SK-N-SH (cell line): ENCODE results near the gene GOLGA6L7. TPM values are rescaled to one million over a fixed set of nuclear protein-coding genes. Genes with fewer than 3 reads are reported as not detected.

Experiments used
- CTCF ChIA-PET: fragments of 300-600, 350-600 bp; formaldehyde crosslinking; extraction: SDS; loops from one replicate; lab custom pipeline; 2021; lab: Yijun Ruan, JAX
- POLR2A ChIA-PET: fragments of 350-600 bp; sonication (Branson Sonifier 250); formaldehyde crosslinking; extraction: SDS; loops from one replicate; lab custom pipeline; 2020; ENCODE audit warnings: antibody characterized with exemption, inconsistent platforms; lab: Yijun Ruan, JAX
- DNase-seq: peaks from one replicate; pipeline ENCODE4 v3.0.0; 2012
- H2AFZ ChIP-seq: fragments of 200-600 bp; sonication (generic); 2 replicates; pipeline ENCODE4 v1.8.1; 2016; ENCODE audit warnings: antibody characterized with exemption, mild to moderate bottlenecking, low read depth
- H3F3A ChIP-seq: fragments of 200-600 bp; sonication (generic); replicated peaks from 2 replicates; pipeline ENCODE3; 2016; ENCODE audit warnings: antibody characterized with exemption, mild to moderate bottlenecking; ENCODE audit not compliant: insufficient read depth
- H3K27ac ChIP-seq, 2 experiments: fragments of 200-500 bp in 1 of 2; fragments of 200-600 bp in 1 of 2; sonication (Bioruptor generic) in 1 of 2; sonication (generic), shearing (Covaris generic) in 1 of 2; 2 replicates each; pipeline versions ENCODE4 v1.5.1 to v1.6.1; 2014 to 2016; ENCODE audit warnings: low read depth in 2 of 2, inconsistent platforms in 1 of 2, low read length in 1 of 2, mild to moderate bottlenecking in 1 of 2, mixed read lengths in 1 of 2
- H3K27me3 ChIP-seq: fragments of 200-600 bp; sonication (generic), shearing (Covaris generic); 2 replicates; pipeline ENCODE4 v1.6.1; 2016; ENCODE audit warnings: mixed run types; ENCODE audit not compliant: insufficient read depth
- H3K36me3 ChIP-seq, 2 experiments: fragments of 200-500 bp in 1 of 2; fragments of 200-600 bp in 1 of 2; sonication (Bioruptor generic) in 1 of 2; sonication (generic) in 1 of 2; replicated peaks in 1 of 2; 2 replicates each; pipeline versions ENCODE3 to v1.5.1; 2014 to 2016; ENCODE audit warnings: low read length in 1 of 2, mild to moderate bottlenecking in 1 of 2; ENCODE audit not compliant: insufficient read depth in 2 of 2, control insufficient read depth in 1 of 2
- H3K4me1 ChIP-seq, 2 experiments: fragments of 200-500 bp in 1 of 2; fragments of 200-600 bp in 1 of 2; sonication (Bioruptor generic) in 1 of 2; sonication (generic), shearing (Covaris generic) in 1 of 2; 2 replicates each; pipeline versions ENCODE4 v1.5.1 to v1.6.1; 2014 to 2016; ENCODE audit warnings: low read depth in 1 of 2, low read length in 1 of 2, mixed run types in 1 of 2; ENCODE audit not compliant: insufficient read depth in 2 of 2, control insufficient read depth in 1 of 2
- H3K4me2 ChIP-seq: fragments of 200-600 bp; sonication (generic), shearing (Covaris generic); 2 replicates; pipeline ENCODE4 v1.6.1; 2017; ENCODE audit warnings: mixed run types
- H3K4me3 ChIP-seq, 2 experiments: fragments of 200-500 bp in 1 of 2; fragments of 200-600 bp in 1 of 2; sonication (Bioruptor generic) in 1 of 2; sonication (generic), shearing (Covaris generic) in 1 of 2; 2 replicates each; pipeline versions ENCODE4 v1.5.1 to v1.8.1; 2014 to 2016; ENCODE audit warnings: low read depth in 2 of 2, inconsistent platforms in 1 of 2, low read length in 1 of 2, mild to moderate bottlenecking in 1 of 2, mixed read lengths in 1 of 2, moderate library complexity in 1 of 2
- H3K79me2 ChIP-seq: fragments of 200-600 bp; sonication (generic); 2 replicates; pipeline ENCODE4 v1.8.1; 2017; ENCODE audit warnings: mild to moderate bottlenecking; ENCODE audit not compliant: insufficient read depth
- H3K9ac ChIP-seq: fragments of 200-600 bp; sonication (generic); 2 replicates; pipeline ENCODE4 v1.6.1; 2017; ENCODE audit warnings: mixed run types
- H3K9me2 ChIP-seq: fragments of 200-600 bp; sonication (generic); 2 replicates; pipeline ENCODE4 v1.6.1; 2017; ENCODE audit warnings: mixed run types
- H3K9me3 ChIP-seq: fragments of 200-600 bp; sonication (generic); 2 replicates; pipeline ENCODE4 v1.6.1; 2017; ENCODE audit warnings: mixed run types, mild to moderate bottlenecking, moderate library complexity
- H4K20me1 ChIP-seq: fragments of 200-600 bp; sonication (generic); 2 replicates; pipeline ENCODE4 v1.6.1; 2017; ENCODE audit warnings: mild to moderate bottlenecking, mixed run types; ENCODE audit not compliant: insufficient read depth
- CHD2 ChIP-seq: fragments of 150-350 bp; IDR thresholded peaks from 2 replicates; pipeline ENCODE4 v1.6.1; 2018; ENCODE audit warnings: low read length; ENCODE audit not compliant: partially characterized antibody
- CTCF ChIP-seq: fragments of 200-600 bp; sonication (generic); IDR thresholded peaks from 2 replicates; pipeline ENCODE4 v1.6.1; 2017; ENCODE audit warnings: antibody characterized with exemption, mild to moderate bottlenecking, moderate library complexity
- ELF1 ChIP-seq: IDR thresholded peaks from 2 replicates; pipeline ENCODE4 v1.4.0; 2012
- EP300 ChIP-seq, 2 experiments: IDR thresholded peaks; 2 replicates each; pipeline versions ENCODE4 v1.4.0 to v1.6.1; 2012; ENCODE audit warnings: borderline replicate concordance in 1 of 2, low read depth in 1 of 2, low read length in 1 of 2
- EZH2phosphoT487 ChIP-seq: fragments of 200-600 bp; sonication (generic); IDR thresholded peaks from 2 replicates; pipeline ENCODE4 v1.6.1; 2017; ENCODE audit warnings: low read depth, mixed run types, mild to moderate bottlenecking, antibody characterized with exemption, moderate library complexity, borderline replicate concordance
- FOSL2 ChIP-seq: IDR thresholded peaks from 2 replicates; pipeline ENCODE4 v1.4.0; 2012; ENCODE audit warnings: low read depth, mild to moderate bottlenecking, moderate library complexity, borderline replicate concordance
- GATA2 ChIP-seq: sonication (generic); formaldehyde crosslinking; IDR thresholded peaks from 2 replicates; pipeline ENCODE4 v1.5.0; 2020; ENCODE audit warnings: mild to moderate bottlenecking, missing genetic modification reagents
- IRF3 ChIP-seq: fragments of 150-350 bp; IDR thresholded peaks from 2 replicates; pipeline ENCODE4 v1.6.1; 2016; ENCODE audit warnings: mild to moderate bottlenecking, low read depth, low read length
- JUND ChIP-seq: IDR thresholded peaks from 2 replicates; pipeline ENCODE4 v1.4.0; 2012
- MXI1 ChIP-seq: IDR thresholded peaks from 2 replicates; pipeline ENCODE4 v1.6.1; 2012; ENCODE audit warnings: mild to moderate bottlenecking, low read depth, low read length, improper control_type of control experiment
- NFIC ChIP-seq: IDR thresholded peaks from 2 replicates; pipeline ENCODE4 v1.4.0; 2012; ENCODE audit warnings: borderline replicate concordance
- NRF1 ChIP-seq: IDR thresholded peaks from 2 replicates; pipeline ENCODE4 v1.6.1; 2012; ENCODE audit warnings: low read depth, mild to moderate bottlenecking, low read length
- RAD21 ChIP-seq: IDR thresholded peaks from 2 replicates; pipeline ENCODE4 v1.6.1; 2012; ENCODE audit warnings: mild to moderate bottlenecking, low read length
- RFX5 ChIP-seq: IDR thresholded peaks from 2 replicates; pipeline ENCODE4 v1.6.1; 2012; ENCODE audit warnings: mild to moderate bottlenecking, improper control_type of control experiment, low read length
- SIN3A ChIP-seq: IDR thresholded peaks from 2 replicates; pipeline ENCODE4 v1.6.1; 2012; ENCODE audit warnings: low read depth, mild to moderate bottlenecking, low read length, moderate library complexity, borderline replicate concordance
- TAF1 ChIP-seq: IDR thresholded peaks from 2 replicates; pipeline ENCODE4 v1.6.1; 2012; ENCODE audit warnings: low read depth, mild to moderate bottlenecking, low read length, moderate library complexity, borderline replicate concordance
- TCF12 ChIP-seq: IDR thresholded peaks from 2 replicates; pipeline ENCODE4 v1.4.0; 2012
- USF1 ChIP-seq: IDR thresholded peaks from 2 replicates; pipeline ENCODE4 v1.4.0; 2012; ENCODE audit warnings: low read depth, borderline replicate concordance
- YY1 ChIP-seq: IDR thresholded peaks from 2 replicates; pipeline ENCODE4 v1.4.0; 2012; ENCODE audit warnings: low read depth, mild to moderate bottlenecking
- ZBTB33 ChIP-seq: IDR thresholded peaks from 2 replicates; pipeline ENCODE4 v1.4.0; 2012; ENCODE audit warnings: low read depth, borderline replicate concordance
- WGBS: methylation state at CpG from one replicate; pipeline ENCODE4 v1.1.6; 2017; ENCODE audit warnings: low lambda C conversion rate; 5-methylcytosine and 5-hydroxymethylcytosine counted together
- polyA plus RNA-seq, 3 experiments: library from polyadenylated mRNA; depleted of rRNA; stranded (reverse); fragments of >200 nt; gene quantifications; 2 replicates each; pipeline ENCODE4 v1.2.3, GENCODE V29; 2012
- TF ChIP-seq, protein P1 (sequence below): IDR thresholded peaks from 2 replicates; pipeline ENCODE4; 2012
- TF ChIP-seq, protein P2 (sequence below): IDR thresholded peaks from 2 replicates; pipeline ENCODE4 v1.4.0; 2012; ENCODE audit warnings: low read depth

The GOLGA6L7 gene
- polyA plus RNA-seq, 1 of the 3 experiments (the other 2 are of a cell fraction), result not detected

DNA sequence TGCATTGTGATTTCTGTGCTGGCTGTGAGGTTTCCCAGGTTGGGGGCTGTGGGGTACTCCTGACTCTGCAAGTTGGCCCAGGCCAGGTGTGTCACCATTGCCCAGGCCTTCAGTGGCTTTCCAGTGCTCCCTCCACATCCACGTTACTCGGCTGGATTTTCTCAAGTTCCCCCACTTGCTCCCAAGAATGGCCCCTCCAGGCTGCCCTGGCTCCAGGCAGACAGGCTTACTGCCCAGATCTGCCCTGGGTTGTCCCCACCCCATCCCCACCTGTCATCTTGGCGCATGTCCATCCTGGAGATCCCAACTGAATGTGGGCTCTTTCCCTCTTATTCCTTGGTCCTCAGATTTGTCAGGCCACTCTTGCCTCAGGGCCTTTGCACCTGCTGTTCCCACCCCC is 40.9 kb upstream of the GOLGA6L7 start (continued):
- TF ChIP-seq JUND (no peak), ZBTB33 (no peak), NFIC (no peak), EZH2phosphoT487 (no peak), CHD2 (no peak), FOSL2 (no peak), EP300 (IDR thresholded peaks at IDR 0.05; ENCODE audit: borderline replicate concordance in 1 of 2, low read depth in 1 of 2, low read length in 1 of 2) (no peak), SIN3A (no peak), IRF3 (no peak)
- TF ChIP-seq, protein P1, sequence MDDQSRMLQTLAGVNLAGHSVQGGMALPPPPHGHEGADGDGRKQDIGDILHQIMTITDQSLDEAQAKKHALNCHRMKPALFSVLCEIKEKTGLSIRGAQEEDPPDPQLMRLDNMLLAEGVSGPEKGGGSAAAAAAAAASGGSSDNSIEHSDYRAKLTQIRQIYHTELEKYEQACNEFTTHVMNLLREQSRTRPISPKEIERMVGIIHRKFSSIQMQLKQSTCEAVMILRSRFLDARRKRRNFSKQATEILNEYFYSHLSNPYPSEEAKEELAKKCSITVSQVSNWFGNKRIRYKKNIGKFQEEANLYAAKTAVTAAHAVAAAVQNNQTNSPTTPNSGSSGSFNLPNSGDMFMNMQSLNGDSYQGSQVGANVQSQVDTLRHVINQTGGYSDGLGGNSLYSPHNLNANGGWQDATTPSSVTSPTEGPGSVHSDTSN, result no peak

GRCh38 chr15:28888900-28889299 is 40.5 kb upstream of the GOLGA6L7 start:
- CTCF ChIA-PET, result interaction anchor here (1.4 to 2.3 kb wide), 3 partner anchors 13 to 23 kb away, joined by 6 read pairs; no protein-coding TSS in a partner anchor

More at GRCh38 chr15:28888900-28889299, 40.5 kb upstream of the GOLGA6L7 start:
- no peaks in the 10 kb centered on the region for H4K20me1 ChIP-seq
- H3K9me2 ChIP-seq, result no peaks in the 10 kb centered on the region
- H3K9me3 ChIP-seq, result no peaks in the 10 kb centered on the region
- H2AFZ ChIP-seq, result no peak overlapping the region
- no peaks in the 10 kb centered on the region for H3K36me3 ChIP-seq
- DNase-seq, result no peak
- H3K27me3 ChIP-seq, result no peaks in the 10 kb centered on the region
- H3K27ac ChIP-seq, result no peak overlapping the region
- WGBS, result 74% methylated on average over 3 of the region's 10 CpGs
- POLR2A ChIA-PET, result no interaction called here
- no peak overlapping the region for H3K9ac ChIP-seq
- H3F3A ChIP-seq, result no peaks in the 10 kb centered on the region
- peaks cover 0 to 44% of the 10 kb centered on the region in 2 experiments; a peak in 1 of 4 replicates for H3K4me1 ChIP-seq
- no peak for TF ChIP-seq SIN3A
- TF ChIP-seq NRF1, result no peak
- no peak for TF ChIP-seq CTCF
- no peak for TF ChIP-seq RAD21
- no peak for TF ChIP-seq MXI1
- TF ChIP-seq, protein P2, sequence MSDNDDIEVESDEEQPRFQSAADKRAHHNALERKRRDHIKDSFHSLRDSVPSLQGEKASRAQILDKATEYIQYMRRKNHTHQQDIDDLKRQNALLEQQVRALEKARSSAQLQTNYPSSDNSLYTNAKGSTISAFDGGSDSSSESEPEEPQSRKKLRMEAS, result no peak
- TF ChIP-seq EZH2phosphoT487, result no peak
- no peak for TF ChIP-seq JUND
- no peak for TF ChIP-seq USF1
- TF ChIP-seq ELF1, result no peak
- no peak for TF ChIP-seq TCF12
- no peak for TF ChIP-seq ZBTB33
- no peak for TF ChIP-seq TAF1
- TF ChIP-seq GATA2 (CRISPR knock-in tag), result no peak
- TF ChIP-seq YY1, result no peak
- no peak for TF ChIP-seq RFX5
- H3K4me3 ChIP-seq, result no peak overlapping the region
- no peak overlapping the region for H3K4me2 ChIP-seq
- H3K79me2 ChIP-seq, result no peaks in the 10 kb centered on the region
